ENCODE measurements around the gene OBP2B. TPM values are rescaled to one million over a fixed set of nuclear protein-coding genes. Genes with fewer than 3 reads are reported as not detected.
A peak's percentile ranks its signal among the peaks of the same experiment; 100 is the strongest.

The OBP2B gene
- total and polyA plus RNA-seq, 9 of the 15 experiments (the other 6 are each of a cell fraction or from before 2014, with no cell fraction given), result not detected

DNA sequence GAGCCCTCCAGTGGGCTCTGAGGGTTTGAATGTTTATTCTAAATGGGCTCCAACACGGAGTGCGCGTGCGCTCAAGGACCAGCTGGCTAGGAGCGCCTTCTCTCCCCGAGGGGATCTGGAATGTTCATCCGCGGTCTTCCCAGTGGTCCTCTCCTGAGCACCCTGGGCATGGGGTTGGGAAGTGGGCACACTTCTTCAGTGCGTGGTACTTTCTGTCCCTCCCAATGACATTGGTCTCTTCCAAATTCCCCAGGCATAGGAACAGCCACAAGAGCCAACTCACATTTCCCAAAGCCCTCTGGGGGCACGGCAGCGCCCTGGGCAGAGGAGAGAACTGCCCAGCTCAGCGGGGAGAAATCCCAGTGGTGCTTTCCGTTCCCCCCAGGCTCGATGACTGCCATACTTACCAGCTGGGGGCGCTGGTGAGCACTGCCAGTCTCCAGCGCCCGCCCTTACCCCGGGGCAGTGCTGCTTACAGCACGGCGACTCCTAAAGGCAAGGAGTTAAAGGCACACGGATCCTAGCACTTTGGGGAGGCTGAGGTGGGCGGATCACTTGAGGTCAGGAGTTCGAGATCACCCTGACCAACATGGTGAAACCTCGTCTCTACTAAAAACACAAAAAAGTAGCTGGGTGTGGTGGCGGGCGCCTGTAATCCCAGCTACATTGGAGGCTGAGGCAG is 29.9 kb upstream of the OBP2B start (continued):
- TF ChIP-seq ZNF347 (CRISPR knock-in tag; IDR thresholded peaks at IDR 0.05; ENCODE audit: low read depth) (no peak), PCBP1 (IDR thresholded peaks at IDR 0.05; ENCODE audit: low read depth, low read length, poor library complexity, severe bottlenecking) (no peak), IRF9 (tag; IDR thresholded peaks at IDR 0.05) (no peak), NFRKB (IDR thresholded peaks at IDR 0.05; ENCODE audit: low read depth) (no peak), ZNF212 (CRISPR knock-in tag; IDR thresholded peaks at IDR 0.05) (no peak), HMG20A (CRISPR knock-in tag; conservative IDR thresholded peaks at IDR 0.05) (no peak), NFXL1 (CRISPR knock-in tag; IDR thresholded peaks at IDR 0.05) (no peak), UBTF (IDR thresholded peaks at IDR 0.05; ENCODE audit: borderline replicate concordance in 1 of 2, low read depth in 2 of 2, low read length in 2 of 2) (no peak), JUND (IDR thresholded peaks at IDR 0.05; ENCODE audit: borderline replicate concordance, low read depth, low read length) (no peak), JUND (tag; IDR thresholded peaks at IDR 0.05; ENCODE audit: borderline replicate concordance, low read depth, low read length) (no peak; the same call in 2 of the 3 replicates), SMARCA4 (IDR thresholded peaks at IDR 0.05) (0 out of 2 replicates have a peak, but pooled peaks have one; percentile 28), DEAF1 (CRISPR knock-in tag; IDR thresholded peaks at IDR 0.05) (peak; percentile 60), NR1H2 (CRISPR knock-in tag; IDR thresholded peaks at IDR 0.05) (no peak), DNMT1 (IDR thresholded peaks at IDR 0.05) (no peak)
- TF ChIP-seq, protein P1, sequence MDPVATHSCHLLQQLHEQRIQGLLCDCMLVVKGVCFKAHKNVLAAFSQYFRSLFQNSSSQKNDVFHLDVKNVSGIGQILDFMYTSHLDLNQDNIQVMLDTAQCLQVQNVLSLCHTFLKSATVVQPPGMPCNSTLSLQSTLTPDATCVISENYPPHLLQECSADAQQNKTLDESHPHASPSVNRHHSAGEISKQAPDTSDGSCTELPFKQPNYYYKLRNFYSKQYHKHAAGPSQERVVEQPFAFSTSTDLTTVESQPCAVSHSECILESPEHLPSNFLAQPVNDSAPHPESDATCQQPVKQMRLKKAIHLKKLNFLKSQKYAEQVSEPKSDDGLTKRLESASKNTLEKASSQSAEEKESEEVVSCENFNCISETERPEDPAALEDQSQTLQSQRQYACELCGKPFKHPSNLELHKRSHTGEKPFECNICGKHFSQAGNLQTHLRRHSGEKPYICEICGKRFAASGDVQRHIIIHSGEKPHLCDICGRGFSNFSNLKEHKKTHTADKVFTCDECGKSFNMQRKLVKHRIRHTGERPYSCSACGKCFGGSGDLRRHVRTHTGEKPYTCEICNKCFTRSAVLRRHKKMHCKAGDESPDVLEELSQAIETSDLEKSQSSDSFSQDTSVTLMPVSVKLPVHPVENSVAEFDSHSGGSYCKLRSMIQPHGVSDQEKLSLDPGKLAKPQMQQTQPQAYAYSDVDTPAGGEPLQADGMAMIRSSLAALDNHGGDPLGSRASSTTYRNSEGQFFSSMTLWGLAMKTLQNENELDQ (CRISPR knock-in tag; IDR thresholded peaks at IDR 0.05; ENCODE audit: borderline replicate concordance), result no peak
- TF ChIP-seq, protein P2, sequence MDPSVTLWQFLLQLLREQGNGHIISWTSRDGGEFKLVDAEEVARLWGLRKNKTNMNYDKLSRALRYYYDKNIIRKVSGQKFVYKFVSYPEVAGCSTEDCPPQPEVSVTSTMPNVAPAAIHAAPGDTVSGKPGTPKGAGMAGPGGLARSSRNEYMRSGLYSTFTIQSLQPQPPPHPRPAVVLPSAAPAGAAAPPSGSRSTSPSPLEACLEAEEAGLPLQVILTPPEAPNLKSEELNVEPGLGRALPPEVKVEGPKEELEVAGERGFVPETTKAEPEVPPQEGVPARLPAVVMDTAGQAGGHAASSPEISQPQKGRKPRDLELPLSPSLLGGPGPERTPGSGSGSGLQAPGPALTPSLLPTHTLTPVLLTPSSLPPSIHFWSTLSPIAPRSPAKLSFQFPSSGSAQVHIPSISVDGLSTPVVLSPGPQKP (CRISPR knock-in tag; IDR thresholded peaks at IDR 0.05), result no peak
- TF ChIP-seq, protein P3, sequence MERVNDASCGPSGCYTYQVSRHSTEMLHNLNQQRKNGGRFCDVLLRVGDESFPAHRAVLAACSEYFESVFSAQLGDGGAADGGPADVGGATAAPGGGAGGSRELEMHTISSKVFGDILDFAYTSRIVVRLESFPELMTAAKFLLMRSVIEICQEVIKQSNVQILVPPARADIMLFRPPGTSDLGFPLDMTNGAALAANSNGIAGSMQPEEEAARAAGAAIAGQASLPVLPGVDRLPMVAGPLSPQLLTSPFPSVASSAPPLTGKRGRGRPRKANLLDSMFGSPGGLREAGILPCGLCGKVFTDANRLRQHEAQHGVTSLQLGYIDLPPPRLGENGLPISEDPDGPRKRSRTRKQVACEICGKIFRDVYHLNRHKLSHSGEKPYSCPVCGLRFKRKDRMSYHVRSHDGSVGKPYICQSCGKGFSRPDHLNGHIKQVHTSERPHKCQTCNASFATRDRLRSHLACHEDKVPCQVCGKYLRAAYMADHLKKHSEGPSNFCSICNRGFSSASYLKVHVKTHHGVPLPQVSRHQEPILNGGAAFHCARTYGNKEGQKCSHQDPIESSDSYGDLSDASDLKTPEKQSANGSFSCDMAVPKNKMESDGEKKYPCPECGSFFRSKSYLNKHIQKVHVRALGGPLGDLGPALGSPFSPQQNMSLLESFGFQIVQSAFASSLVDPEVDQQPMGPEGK (CRISPR knock-in tag; IDR thresholded peaks at IDR 0.05; ENCODE audit: borderline replicate concordance), result no peak

All from K562 (cell line).